GM12872 (cell line): Measurements from ENCODE around the gene EIF3I.

Source experiments
- CTCF ChIP-seq: IDR thresholded peaks from 3 replicates; pipeline ENCODE4 v1.5.1; 2011; ENCODE audit warnings: low read depth, mild to moderate bottlenecking, low read length, moderate library complexity; ENCODE audit not compliant: insufficient read depth

Gene EIF3I

GRCh38 chr1:32194984-32195383, 27.2 kb upstream of the EIF3I start:
- TF ChIP-seq CTCF = no peak

- no peak for TF ChIP-seq CTCF
Observed at GRCh38 chr1:32195531-32195930, 26.7 kb upstream of the EIF3I start.

DNA sequence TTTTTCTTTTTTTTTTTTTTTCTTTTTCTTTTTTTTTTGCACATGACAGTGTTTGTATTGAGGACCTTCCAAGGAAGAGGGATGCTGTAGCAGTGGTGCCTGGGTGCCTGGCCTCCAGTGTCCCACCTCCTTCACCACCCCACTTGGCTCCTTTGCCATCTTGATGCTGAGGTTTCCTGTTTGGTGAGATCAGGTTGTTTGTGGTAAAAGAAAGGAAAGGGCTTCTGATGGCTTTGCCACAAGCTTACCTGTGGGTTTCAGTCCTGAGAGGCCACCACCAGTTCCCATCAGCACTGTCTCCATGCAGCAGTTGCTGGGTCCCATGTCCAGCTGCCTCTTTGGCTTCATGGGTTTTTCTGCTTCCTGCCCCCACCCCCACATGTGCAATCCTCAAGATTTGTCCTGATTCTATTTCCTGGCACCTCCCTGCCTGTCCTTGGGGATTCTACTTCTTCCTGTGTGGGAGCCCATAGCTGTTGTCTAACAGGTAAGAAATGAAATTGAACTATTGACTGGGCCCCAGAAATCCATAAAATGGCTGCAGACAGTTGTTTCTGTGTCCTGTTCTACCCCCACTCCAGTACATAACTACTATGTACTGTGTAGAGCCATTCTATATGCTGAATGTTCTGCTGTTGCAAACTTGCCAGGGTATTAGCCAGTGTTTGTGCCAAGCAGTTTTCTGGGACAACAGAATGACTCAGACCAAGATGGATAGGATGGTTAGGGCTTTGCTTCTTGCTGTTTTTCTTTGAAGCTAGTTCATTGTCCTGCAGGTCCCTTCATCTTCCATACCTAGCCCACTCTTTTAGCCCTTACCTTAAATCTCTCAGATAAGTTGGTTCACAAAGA, 26.0 kb upstream of the EIF3I start:
- no peak for TF ChIP-seq CTCF

DNA sequence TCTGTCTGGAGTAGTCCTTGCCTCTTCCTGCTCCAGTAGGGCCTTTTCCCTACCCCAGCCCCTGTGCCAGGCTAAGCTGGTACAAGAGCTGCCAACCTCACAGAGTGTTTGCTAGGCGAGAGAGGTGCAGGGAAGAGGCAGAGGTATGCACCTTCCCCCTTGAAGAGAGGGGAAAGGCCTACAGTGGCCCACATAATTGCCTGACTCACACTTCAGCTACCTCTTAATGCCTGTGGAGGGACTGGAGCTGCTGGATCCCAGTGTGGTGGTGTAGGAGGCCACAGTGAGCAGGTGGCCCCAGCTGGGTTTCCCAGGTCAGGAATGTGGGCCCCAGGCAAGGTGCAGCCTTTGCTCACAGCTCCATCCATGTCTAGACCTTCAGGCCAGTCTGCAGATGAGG, 25.1 kb upstream of the EIF3I start:
- TF ChIP-seq CTCF = no peak

DNA sequence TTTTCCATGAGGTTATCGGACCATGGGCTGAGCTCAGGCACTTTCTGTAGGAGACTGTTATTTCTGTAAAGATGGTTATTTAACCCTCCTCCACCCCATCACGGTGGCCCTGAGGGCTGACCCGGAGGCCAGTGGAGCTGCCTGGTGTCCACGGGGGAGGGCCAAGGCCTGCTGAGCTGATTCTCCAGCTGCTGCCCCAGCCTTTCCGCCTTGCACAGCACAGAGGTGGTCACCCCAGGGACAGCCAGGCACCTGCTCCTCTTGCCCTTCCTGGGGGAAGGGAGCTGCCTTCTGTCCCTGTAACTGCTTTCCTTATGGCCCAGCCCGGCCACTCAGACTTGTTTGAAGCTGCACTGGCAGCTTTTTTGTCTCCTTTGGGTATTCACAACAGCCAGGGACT, 24.4 kb upstream of the EIF3I start:
- no peak for TF ChIP-seq CTCF

- no peak for TF ChIP-seq CTCF
Observed at GRCh38 chr1:32198237-32199042, 23.8 kb upstream of the EIF3I start.

GRCh38 chr1:32199043-32199716, 23.0 kb upstream of the EIF3I start:
- TF ChIP-seq CTCF = no peak
